CD4-positive, alpha-beta T cell treated with Interleukin-17A for 4 hours (primary cell): ENCODE results near the gene TMEM175.

Source experiments
- DNase-seq: peaks from one replicate; pipeline ENCODE4 v3.0.0-alpha.2; 2020; ENCODE audit warnings: mixed read lengths

The TMEM175 gene

DNA sequence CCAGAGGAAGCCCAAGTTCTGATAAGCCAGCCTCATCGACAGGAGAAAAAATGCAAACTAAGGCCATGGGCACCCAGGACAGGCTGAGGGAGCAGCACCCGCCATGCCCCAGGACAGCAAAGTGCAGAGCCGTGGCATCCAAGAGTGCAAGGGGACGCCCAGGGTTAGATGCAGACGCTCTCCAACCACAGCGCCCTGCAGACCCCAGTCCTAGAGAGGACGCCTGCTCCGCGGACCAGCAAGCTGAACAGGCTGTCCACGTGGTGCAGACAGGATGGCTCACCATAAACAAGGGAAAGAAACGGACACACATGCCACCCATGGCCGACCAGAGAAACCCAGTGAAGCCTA is 32.7 kb upstream of the TMEM175 start:
- no peak for DNase-seq

GRCh38 chr4:900073-900472 is 32.2 kb upstream of the TMEM175 start:
- no peak for DNase-seq

GRCh38 chr4:900721-901120 is 31.5 kb upstream of the TMEM175 start:
- DNase-seq = no peak

DNA sequence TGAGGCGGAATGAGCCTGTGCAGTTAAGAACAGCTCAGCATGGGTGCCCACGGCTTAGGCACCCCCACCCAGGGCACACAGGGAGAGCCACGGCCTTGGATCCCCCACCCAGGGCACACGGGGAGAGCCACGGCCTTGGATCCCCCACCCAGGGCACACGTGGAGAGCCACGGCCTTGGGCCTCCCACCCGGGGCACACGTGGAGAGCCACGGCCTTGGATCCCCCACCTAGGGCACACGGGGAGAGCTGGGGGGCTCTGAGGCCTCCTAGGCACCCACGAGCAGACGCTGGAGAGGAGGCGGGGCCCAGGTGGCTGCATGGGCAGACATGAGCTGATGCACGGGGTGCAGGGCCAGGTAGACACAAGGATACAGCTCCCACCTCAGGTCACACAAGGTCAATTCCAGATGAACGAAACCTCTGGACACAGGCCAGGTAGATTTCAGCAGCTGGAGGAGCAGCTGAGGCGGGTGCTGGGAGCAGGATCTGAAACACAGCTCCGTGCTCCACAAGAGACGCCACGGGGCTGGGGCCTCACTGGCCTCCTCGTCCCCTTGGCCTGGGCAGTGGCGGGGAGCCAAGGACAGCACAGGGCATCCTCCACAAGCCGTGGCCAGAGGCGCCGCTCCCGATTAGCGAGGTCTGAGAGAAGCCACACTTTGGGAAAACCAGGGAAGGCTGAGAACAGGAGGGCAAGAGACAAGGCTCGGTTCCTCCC is 30.9 kb upstream of the TMEM175 start:
- no peak for DNase-seq

DNA sequence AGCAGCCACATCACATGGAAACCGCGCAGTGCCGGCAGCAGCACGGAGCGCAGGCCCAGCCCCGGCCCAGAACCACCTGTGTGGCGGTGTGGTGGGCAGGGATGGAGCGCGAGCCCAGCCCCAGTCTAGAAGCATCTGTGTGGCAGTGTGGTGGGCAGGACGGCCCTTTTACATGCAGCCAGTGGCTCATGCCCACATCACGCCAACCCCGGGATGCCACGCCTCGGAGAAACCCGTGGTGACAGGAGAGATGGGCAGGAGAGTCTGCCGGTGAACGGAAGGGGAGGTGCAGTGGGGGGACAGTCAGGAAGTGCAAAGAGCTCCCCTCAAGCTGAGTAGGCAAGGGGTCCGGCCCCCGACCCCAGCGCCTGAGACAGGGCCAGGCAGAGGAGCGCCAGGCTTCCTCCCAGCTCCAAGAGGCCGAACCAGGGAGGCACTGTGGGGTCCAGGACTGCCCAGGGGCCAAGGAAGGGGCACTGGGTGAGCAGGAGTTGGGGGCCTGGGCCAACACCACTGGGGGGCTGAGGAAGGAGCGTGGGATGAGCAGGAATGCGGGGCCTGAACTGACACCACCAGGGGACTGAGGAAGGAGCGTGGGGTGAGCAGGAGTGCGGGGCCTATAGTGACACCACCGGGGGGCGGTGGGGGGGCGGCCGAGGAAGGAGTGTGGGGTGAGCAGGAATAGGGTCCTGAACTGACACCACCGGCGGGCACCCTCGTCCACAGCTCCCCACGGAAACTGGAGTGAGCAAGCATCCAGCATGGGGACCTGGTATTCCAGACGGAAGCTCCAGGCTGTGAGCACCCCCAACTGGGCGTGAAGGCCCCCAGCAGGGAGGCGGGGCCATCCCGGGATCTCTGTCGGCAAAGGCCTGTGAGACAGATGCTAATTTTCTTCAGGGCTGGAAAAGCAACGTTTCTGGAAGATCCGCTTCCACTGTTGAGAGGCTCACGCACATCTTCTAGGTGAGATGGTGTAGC is 28.9 kb upstream of the TMEM175 start:
- no peak for DNase-seq

GRCh38 chr4:905485-906338 is 26.5 kb upstream of the TMEM175 start:
- no peak for DNase-seq

DNA sequence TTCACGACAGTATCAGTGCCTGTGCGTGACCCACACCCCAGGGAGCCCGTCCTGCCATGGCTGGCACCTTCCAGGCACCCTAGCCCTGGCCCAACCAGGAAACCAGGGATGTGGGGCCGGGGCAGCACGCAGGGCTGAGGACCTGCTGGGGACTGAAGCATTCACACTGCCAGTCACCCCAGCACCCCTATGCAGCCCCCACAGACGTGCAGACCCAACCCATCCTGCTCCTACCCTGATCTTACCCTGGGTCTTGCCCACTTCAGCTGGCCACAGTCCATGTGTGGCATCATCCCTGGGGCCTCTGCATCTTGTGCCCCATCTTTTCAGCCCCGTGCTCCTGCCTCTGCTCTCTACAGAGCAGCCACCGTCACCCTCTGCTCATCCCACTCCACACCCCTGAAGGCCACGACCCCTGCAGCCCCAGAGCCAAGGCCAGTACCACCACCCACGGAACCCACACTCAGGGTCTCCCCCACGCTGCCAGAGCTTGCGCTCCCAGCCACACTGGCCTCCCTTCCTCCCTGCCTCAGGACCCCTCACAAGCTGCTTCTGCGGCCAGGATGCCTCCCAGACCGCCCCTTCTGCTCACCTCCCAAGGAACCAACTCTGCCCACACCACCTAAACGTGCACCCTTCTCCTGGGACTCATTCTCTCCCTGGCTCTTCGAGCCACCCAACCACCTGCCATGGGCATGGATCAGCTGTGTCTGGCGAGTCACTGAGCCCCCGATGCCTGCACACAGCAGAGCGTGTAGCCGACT is 25.7 kb upstream of the TMEM175 start:
- no peak for DNase-seq

DNA sequence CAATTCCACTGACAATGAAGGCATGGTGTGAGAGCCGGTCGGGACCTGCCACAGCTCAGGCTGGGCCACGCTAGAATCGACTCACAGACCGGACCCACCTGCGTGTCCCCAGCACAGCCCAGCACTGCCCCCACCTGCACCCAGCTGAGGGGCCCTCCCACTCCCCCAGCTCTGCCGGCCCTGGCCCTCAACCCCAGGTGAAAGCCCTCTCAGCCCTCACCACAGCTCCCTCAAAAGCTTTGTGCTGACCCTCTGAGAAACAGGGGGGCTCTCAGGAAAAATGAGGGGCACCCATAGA is 25.2 kb upstream of the TMEM175 start:
- DNase-seq = no peak

DNA sequence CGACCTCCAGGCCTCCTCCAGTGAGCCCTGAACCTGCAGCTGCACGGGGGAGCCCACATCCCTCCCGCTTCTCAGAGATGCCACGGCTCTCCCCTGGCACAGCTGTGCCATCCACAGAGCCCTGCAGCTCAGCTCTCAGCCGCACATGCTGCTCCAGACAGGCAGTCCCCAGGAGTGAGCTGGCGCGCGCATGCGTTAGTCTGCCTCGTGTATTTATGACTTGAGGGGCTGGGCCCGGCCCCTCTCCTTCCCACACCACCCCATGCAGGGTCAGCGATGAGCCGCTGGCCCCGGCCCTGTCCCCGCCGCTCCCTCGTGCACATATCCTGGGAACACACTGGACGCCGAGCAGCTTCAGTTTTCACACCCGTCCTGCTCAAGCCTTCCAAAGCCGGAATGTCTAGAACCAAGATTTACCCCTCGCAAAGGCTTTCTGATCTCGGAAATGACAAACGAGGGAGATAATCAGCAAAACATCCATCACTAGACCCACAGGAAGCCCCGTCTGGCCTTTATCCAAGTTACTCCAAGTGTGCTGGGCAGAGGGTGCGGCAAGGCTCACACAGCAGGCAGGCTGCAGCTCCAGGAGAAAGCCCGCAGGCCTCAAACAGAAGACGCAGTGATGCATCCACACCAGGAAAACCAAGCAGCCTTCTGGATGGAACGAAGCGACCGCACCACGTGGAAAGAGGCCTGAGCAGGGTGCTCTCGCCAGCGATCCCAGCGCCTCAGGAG is 24.4 kb upstream of the TMEM175 start:
- no peak for DNase-seq

- no peak for DNase-seq
Measured at GRCh38 chr4:909131-909571, 23.1 kb upstream of the TMEM175 start.

- DNase-seq = no peak
Measured at GRCh38 chr4:909821-910220, 22.4 kb upstream of the TMEM175 start.

DNA sequence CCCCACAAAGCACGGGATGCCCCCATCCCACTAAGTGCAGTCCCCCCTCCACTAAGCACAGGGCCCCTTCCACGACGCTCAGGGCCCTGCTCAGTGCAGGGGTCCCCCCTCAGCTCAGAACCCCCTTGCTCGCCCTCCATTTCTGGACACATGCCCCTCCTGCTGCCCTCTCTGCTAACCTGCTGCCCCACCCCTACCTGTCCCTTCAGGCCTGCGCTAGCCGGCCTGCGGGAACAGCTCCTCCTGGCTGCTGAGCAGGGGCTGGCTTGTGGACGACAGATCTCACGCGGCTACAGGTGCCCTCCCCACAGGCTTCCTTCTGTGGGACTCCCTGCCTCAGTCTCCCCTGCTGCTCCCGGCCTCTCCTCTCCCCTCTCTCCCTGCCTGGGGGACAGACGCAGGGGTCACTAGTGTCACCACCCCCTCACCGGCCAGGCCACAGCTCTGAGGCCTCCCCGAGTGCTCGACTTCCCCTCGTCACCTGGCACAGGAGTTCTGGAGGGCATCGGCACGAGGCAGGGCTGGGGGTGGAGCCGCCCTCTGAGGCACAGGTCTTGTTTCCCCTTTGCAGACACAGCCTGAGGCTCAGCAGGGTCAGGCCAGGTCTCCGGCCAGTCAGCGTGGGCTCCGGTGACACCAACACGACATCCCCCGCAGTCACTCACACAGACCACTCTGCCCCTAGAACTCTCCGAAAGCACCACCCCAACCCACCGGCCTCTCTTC is 21.7 kb upstream of the TMEM175 start:
- no peak for DNase-seq

GRCh38 chr4:911221-911751 is 21.0 kb upstream of the TMEM175 start:
- no peak for DNase-seq

- no peak for DNase-seq
Measured at GRCh38 chr4:911871-912490, 20.3 kb upstream of the TMEM175 start.

- DNase-seq = no peak
Measured at GRCh38 chr4:912548-913279, 19.5 kb upstream of the TMEM175 start.

DNA sequence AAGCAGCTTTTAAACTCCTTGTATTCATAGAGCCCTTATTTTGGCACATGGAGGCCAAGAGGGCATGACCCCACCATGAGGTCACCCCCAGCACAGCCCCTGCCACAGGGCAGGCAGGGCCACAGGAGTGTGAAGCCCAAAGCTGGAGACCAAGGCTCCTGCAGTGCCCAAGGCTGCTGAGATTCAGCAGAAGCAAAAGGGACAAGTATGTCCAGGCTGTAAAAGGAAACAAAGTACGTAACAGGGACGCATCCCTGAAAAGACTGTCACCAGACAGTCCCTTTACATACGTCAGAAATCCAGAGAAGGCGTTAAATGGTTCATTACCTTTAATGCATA is 19.0 kb upstream of the TMEM175 start:
- DNase-seq = no peak

DNA sequence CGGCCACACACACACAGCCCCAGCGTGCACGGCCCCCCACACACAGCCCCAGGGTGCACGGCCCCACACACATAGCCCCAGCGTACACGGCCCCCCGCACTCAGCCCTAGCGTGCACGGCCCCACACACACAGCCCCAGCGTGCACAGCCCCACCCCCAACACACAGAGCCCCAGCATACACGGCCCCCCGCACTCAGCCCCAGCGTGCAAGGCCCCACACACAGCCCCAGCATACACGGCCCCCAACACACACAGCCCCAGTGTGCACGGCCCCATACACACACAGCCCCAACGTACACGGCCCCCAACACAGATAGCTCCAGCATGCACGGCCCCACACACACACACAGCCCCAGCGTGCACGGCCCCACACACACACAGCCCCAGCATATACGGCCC is 17.7 kb upstream of the TMEM175 start:
- no peak for DNase-seq

DNA sequence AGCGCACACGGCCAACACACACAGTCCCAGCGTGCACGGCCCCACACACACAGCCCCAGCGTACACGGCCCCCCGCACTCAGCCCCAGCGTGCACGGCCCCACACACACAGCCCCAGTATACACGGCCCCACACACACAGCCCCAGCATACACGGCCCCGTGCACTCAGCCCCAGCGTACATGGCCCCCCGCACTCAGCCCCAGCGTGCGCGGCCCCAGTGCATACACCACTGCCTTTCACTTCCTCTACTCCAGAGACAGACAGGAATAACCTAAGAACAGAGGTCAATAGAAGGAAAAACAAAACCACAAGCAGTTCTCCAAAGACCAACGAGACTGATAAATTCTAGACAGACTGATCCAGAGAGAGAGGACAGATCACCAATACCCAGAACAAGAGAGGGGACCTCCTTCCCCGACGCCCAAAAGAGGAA is 17.2 kb upstream of the TMEM175 start:
- DNase-seq = no peak

DNA sequence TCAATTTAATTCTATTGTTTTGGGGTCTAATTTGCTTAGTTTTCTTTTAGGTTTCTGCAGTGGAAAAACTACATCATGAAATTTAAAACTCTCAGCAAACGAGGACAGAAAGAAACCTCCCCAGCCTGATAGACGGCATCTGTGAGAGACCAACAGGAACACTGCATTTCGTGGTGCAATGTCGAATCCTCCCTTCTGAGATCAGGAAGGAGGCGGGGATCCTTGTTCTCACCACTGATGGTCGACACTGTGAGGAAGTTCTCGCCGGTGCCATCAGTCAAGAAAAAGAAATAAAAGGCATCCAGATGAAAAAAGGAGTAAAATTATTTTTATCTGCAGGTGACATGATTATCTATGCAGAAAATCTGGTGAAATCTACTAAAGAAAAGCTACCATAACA is 16.7 kb upstream of the TMEM175 start:
- DNase-seq = peak; percentile 34

GRCh38 chr4:917466-917865 is 14.8 kb upstream of the TMEM175 start:
- DNase-seq = no peak
